Right cardiac atrium (tissue), 5 donors: ENCODE measurements around the gene CD200R1L. TPM values are rescaled to one million over a fixed set of nuclear protein-coding genes. Genes with fewer than 3 reads are reported as not detected.

Source experiments
- polyA plus RNA-seq: library from polyadenylated mRNA; stranded (reverse); fragments of 200-250 nt; gene quantifications from one replicate; pipeline ENCODE4 v1.2.3, GENCODE V29; 2013
- total RNA-seq, 4 donors: library from RNA; stranded (reverse); fragmentation: NEBNext Ultra II Directional; extraction: Animal tissue kit (Norgen Biotek cat#: 25700); gene quantifications; one replicate each; pipeline ENCODE4 v1.2.1, GENCODE V29; 2021
- donor health status: healthy with polysubstance abuse.
- donor health status: DM: no; HTN: yes; CAD: no.
- donor health status: DM: no; HTN: no; CAD: no.
- donor health status: DM: no; HTN: yes; CAD: no; lungs with severe emphysema.
- donor health status: DM: yes; HTN: yes; CAD: no.

Gene CD200R1L
- total and polyA plus RNA-seq, 5 donors, result not detected

Other genes with a start within 250 kb of the CD200R1L start
- 100 to 1,000 TPM; 123 to 187 (median 152) TPM for gene CCDC80, start 205.7 kb downstream of the CD200R1L start, total RNA-seq
- gene CCDC80, start 205.7 kb downstream of the CD200R1L start, polyA plus RNA-seq, result 20.3 TPM
- 1 to 10 TPM in 3 of 4 donors, under 1 TPM in 1; 0.95 to 1.8 (median 1.1) TPM for gene CD200R1, start 128.2 kb upstream of the CD200R1L start, total RNA-seq
- gene CD200R1, start 128.2 kb upstream of the CD200R1L start, polyA plus RNA-seq, result 0.14 TPM
- gene GTPBP8, start 144.1 kb upstream of the CD200R1L start, total RNA-seq, result 10 to 100 TPM; 14.5 to 20.7 (median 19.7) TPM
- 12.6 TPM for gene GTPBP8, start 144.1 kb upstream of the CD200R1L start, polyA plus RNA-seq